Suprapubic skin (tissue), 3 donors: ENCODE measurements around the gene ACSF2.

ENCODE experiments used
- POLR2A ChIP-seq, 2 donors: fragments of 450-650 bp; IDR thresholded peaks; one replicate each; pipeline ENCODE4 v1.6.1; 2017; ENCODE audit warnings: antibody characterized with exemption in 2 of 2, mild to moderate bottlenecking in 2 of 2, moderate library complexity in 2 of 2
- TF ChIP-seq, protein P1 (sequence below), 2 donors: fragments of 200-600 bp in 1 of 2; fragments of 450-650 bp in 1 of 2; sonication (generic) in 1 of 2; IDR thresholded peaks; one replicate each; pipeline ENCODE4 v1.5.1; 2016 to 2019; ENCODE audit warnings: antibody characterized with exemption in 2 of 2, mild to moderate bottlenecking in 1 of 2, moderate library complexity in 1 of 2

DNA sequence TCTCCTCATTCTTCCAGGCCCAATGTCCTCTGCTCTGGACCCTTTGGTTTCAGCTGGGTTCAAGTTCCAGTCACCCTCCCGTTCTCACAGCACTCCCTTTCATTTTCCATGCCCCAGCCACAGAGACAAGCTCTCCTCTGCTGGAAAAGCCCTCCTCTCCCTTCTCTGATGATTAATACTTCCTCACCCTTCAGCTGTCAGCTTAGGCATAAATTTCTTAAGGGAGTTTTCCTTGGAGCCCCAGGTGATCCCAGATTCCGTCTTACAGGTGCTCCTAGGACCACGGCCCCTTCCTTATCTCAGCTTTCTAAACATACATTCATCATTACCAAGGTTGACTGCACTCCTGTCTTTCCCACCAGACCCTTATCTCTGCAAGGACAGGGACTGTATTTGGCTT is 32.3 kb downstream of the ACSF2 start:
- TF ChIP-seq, protein P1, sequence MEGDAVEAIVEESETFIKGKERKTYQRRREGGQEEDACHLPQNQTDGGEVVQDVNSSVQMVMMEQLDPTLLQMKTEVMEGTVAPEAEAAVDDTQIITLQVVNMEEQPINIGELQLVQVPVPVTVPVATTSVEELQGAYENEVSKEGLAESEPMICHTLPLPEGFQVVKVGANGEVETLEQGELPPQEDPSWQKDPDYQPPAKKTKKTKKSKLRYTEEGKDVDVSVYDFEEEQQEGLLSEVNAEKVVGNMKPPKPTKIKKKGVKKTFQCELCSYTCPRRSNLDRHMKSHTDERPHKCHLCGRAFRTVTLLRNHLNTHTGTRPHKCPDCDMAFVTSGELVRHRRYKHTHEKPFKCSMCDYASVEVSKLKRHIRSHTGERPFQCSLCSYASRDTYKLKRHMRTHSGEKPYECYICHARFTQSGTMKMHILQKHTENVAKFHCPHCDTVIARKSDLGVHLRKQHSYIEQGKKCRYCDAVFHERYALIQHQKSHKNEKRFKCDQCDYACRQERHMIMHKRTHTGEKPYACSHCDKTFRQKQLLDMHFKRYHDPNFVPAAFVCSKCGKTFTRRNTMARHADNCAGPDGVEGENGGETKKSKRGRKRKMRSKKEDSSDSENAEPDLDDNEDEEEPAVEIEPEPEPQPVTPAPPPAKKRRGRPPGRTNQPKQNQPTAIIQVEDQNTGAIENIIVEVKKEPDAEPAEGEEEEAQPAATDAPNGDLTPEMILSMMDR (IDR thresholded peaks at IDR 0.05), result no peak
- no peak for TF ChIP-seq POLR2A (IDR thresholded peaks at IDR 0.05)
